IPS DF 6.9 (cell line): Measurements from ENCODE around the gene PLIN5.
A peak's percentile ranks its signal among the peaks of the same experiment; 100 is the strongest.

ENCODE experiments used
- DNase-seq: peaks from one replicate; pipeline ENCODE4 v3.0.0-alpha.2; 2013; ENCODE audit warnings: low read depth, low spot score
- H3K27ac ChIP-seq: one replicate; pipeline ENCODE4 v1.5.1; 2013; ENCODE audit warnings: low read length, control low read depth
- H3K27me3 ChIP-seq: 2 replicates; pipeline ENCODE4 v1.6.1; 2013; ENCODE audit warnings: mild to moderate bottlenecking, low read length; ENCODE audit not compliant: control insufficient read depth, insufficient read depth
- H3K36me3 ChIP-seq: 2 replicates; pipeline ENCODE4 v1.6.1; 2013; ENCODE audit warnings: low read length; ENCODE audit not compliant: control insufficient read depth, insufficient read depth
- H3K4me1 ChIP-seq: 2 replicates; pipeline ENCODE4 v1.6.1; 2013; ENCODE audit warnings: low read length; ENCODE audit not compliant: control insufficient read depth, insufficient read depth
- H3K4me3 ChIP-seq: 2 replicates; pipeline ENCODE4 v1.5.1; 2013; ENCODE audit warnings: mild to moderate bottlenecking, low read length
- H3K9me3 ChIP-seq: 2 replicates; pipeline ENCODE4 v1.6.1; 2013; ENCODE audit warnings: low read length, inconsistent platforms; ENCODE audit not compliant: control insufficient read depth, insufficient read depth
- WGBS: extraction: QIAGEN DNeasy Blood & Tissue Kit; methylation state at CpG from one replicate; pipeline ENCODE4 v1.1.7; 2013; ENCODE audit warnings: mixed read lengths, missing lambda C conversion rate; ENCODE audit not compliant: insufficient read length, insufficient coverage; 5-methylcytosine and 5-hydroxymethylcytosine counted together

PLIN5 gene

GRCh38 chr19:4477034-4477801 lies 57.8 kb downstream of the PLIN5 start:
- no peak overlapping the region for H3K4me3 ChIP-seq
- peaks cover 17% of the 10 kb centered on the region for H3K36me3 ChIP-seq
- no peak overlapping the region for H3K27ac ChIP-seq
- no peaks in the 10 kb centered on the region for H3K9me3 ChIP-seq
- no peak for DNase-seq
- 0 out of 2 replicates have a peak, but pooled peaks cover 5% of the 10 kb centered on the region for H3K4me1 ChIP-seq
- no peaks in the 10 kb centered on the region for H3K27me3 ChIP-seq
- WGBS = no CpG with 5 or more reads among the region's 16 CpGs

- Histone ChIP-seq H3K4me3 (peak overlapping the region; percentile 40; the same call in 1 of the 2 replicates), H3K27me3 (no peaks in the 10 kb centered on the region), H3K4me1 (0 out of 2 replicates have a peak, but pooled peaks cover 5% of the 10 kb centered on the region), H3K9me3 (no peaks in the 10 kb centered on the region), H3K36me3 (peaks cover 17% of the 10 kb centered on the region), H3K27ac (no peak overlapping the region)
- no CpG with 5 or more reads among the region's 13 CpGs for WGBS
- DNase-seq = peak; percentile 58
These were observed 60.5 kb downstream of the PLIN5 start for GRCh38 chr19:4474514-4475022.

- Histone ChIP-seq H3K27me3 (no peaks in the 10 kb centered on the region), H3K4me3 (peak overlapping the region; percentile 40; the same call in 1 of the 2 replicates), H3K36me3 (peaks cover 15% of the 10 kb centered on the region), H3K4me1 (0 out of 2 replicates have a peak, but pooled peaks cover 5% of the 10 kb centered on the region), H3K9me3 (no peaks in the 10 kb centered on the region), H3K27ac (no peak overlapping the region)
- no peak for DNase-seq
- no CpG with 5 or more reads among the region's 23 CpGs for WGBS
These were observed 61.1 kb downstream of the PLIN5 start for GRCh38 chr19:4473763-4474513.

GRCh38 chr19:4473011-4473762 lies 61.8 kb downstream of the PLIN5 start:
- no peak for DNase-seq
- no peaks in the 10 kb centered on the region for H3K27me3 ChIP-seq
- peaks cover 13% of the 10 kb centered on the region for H3K36me3 ChIP-seq
- 0 out of 2 replicates have a peak, but pooled peaks cover 5% of the 10 kb centered on the region for H3K4me1 ChIP-seq
- H3K27ac ChIP-seq = no peak overlapping the region
- no peaks in the 10 kb centered on the region for H3K9me3 ChIP-seq
- no CpG with 5 or more reads among the region's 25 CpGs for WGBS
- H3K4me3 ChIP-seq = peak overlapping the region; percentile 84
